Fibroblast of peridontal ligament (primary cell): ENCODE data around the gene HFM1.

ENCODE experiments used
- DNase-seq: peaks from one replicate; pipeline ENCODE4 v3.0.0-alpha.2; 2010; ENCODE audit errors: extremely low read depth

The HFM1 gene

DNA sequence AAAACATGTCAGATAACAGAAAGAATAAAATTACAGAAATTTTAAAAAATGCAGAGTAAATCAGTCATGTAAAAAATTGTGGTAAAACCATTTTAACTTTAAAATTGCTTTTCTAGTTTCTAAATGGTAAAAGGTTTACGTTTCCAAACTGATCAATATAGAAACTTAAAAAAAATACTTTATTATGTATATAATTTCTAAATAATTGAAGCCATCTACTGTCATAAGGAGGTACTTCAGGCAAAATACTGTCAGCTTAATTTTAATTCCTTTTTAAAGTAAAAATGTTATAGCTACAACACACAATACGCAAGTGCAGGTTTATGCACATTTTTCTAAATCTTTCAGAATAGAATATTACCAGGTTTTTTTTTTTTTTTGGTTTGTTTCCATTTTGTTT lies 159.9 kb downstream of the HFM1 start:
- no peak for DNase-seq

GRCh38 chr1:91243171-91243570 lies 161.5 kb downstream of the HFM1 start:
- no peak for DNase-seq

GRCh38 chr1:91234181-91234580 lies 170.5 kb downstream of the HFM1 start:
- no peak for DNase-seq

GRCh38 chr1:91226741-91227140 lies 177.9 kb downstream of the HFM1 start:
- no peak for DNase-seq

- DNase-seq: no peak
Measured at GRCh38 chr1:91224878-91225277, 179.8 kb downstream of the HFM1 start.

- DNase-seq: no peak
Measured at GRCh38 chr1:91221017-91221416, 183.6 kb downstream of the HFM1 start.

DNA sequence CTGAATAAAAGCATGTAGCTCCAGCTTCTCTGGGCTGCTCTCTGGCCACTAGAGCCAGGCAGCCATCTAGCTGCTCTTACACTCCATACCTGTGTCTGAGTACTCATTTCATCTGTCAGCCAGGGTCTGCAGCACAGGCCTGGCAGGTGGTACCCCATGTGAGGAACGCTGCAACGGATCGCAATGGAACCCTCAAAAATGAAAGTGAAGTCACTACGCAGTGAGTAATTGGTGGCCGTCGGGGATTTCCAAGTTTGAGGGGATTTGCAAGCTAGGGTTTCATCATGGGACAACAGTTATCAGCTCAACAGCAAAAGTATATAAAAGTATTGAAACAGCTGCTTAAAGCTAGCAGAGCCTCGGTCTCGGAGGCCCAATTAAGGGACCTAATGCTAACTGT lies 186.7 kb downstream of the HFM1 start:
- no peak for DNase-seq
